MM.1S (cell line): ENCODE data around the gene MAPRE3.

ENCODE experiments used
- CTCF ChIP-seq: fragments of 300-600 bp; sonication (generic); IDR thresholded peaks from 2 replicates; pipeline ENCODE4 v1.5.1; 2016; ENCODE audit warnings: antibody characterized with exemption, low read length, mixed read lengths
- EZH2 ChIP-seq: fragments of 300-600 bp; sonication (generic); optimal IDR thresholded peaks from 2 replicates; pipeline ENCODE3; 2017; ENCODE audit warnings: low read depth, mild to moderate bottlenecking, antibody characterized with exemption, low read length, mixed read lengths

DNA sequence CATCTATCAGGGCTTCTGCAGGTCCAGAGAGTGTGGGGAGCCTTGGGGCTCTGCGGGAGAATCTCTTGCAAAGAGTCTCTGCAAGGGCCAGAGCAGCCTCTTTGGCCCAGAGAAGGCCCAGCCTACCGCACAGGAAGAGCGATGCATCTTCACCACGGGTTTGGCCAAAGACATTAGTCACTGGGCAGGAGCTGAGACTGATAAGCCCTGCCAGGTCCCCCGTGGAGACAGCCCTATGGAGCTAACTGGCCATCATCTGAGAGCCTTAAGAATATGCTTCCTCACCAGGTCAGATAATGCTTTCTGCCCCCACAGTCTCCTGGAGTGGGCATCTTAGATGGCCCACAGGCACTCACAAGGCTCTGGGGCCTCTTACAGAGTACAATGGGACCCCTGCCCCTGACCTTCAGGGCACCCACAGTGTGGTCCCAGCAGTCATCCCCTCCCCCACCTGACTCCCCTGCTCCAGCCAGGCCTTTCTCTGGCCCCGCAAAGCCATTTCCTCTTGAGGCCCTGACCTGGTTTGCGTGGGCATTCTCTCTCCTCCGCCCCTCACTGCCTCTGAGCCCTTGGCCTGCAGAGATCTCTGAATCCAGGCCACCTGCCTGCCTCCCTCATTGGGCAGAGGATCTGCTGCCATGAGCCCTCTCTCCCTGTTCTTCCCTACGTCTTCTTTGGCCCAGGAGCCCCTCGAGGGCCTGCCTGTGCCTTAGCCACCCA is 31.9 kb upstream of the MAPRE3 start:
- no peak for TF ChIP-seq CTCF
- no peak for TF ChIP-seq EZH2
